BE2C (cell line): ENCODE data around the gene FAM229B.
"Not testable (repeated sequence)": the region's sequence is repeated elsewhere in the genome, so short reads cannot be mapped to it uniquely, and the experiment has no call there.

ENCODE experiments used
- DNase-seq: peaks from one replicate; pipeline ENCODE4 v3.0.0-alpha.2; 2020
- H3K27me3 ChIP-seq: fragments of 250-450 bp; sonication (Bioruptor Pico); 2 replicates; pipeline ENCODE4 v1.5.1; 2020; ENCODE audit warnings: mild to moderate bottlenecking
- H3K36me3 ChIP-seq: fragments of 250-450 bp; sonication (Bioruptor Pico); 2 replicates; pipeline ENCODE4 v1.5.1; 2020; ENCODE audit warnings: mild to moderate bottlenecking
- H3K4me1 ChIP-seq: fragments of 250-450 bp; sonication (Bioruptor Pico); 2 replicates; pipeline ENCODE4 v1.5.1; 2020
- H3K4me3 ChIP-seq: 2 replicates; pipeline ENCODE4 v1.5.1; 2011; ENCODE audit warnings: low read depth, low read length
- H3K9me3 ChIP-seq: fragments of 250-450 bp; sonication (Bioruptor Pico); 2 replicates; pipeline ENCODE4 v1.5.1; 2020
- CTCF ChIP-seq: IDR thresholded peaks from 2 replicates; pipeline ENCODE4 v1.5.1; 2012; ENCODE audit warnings: mild to moderate bottlenecking, low read depth, low read length

Gene FAM229B

GRCh38 chr6:112085286-112086065 lies 1.9 kb upstream of the FAM229B start:
- Histone ChIP-seq H3K27me3 (no peaks in the 10 kb centered on the region), H3K4me1 (no peaks in the 10 kb centered on the region), H3K4me3 (no peak overlapping the region), H3K36me3 (no peaks in the 10 kb centered on the region), H3K9me3 (no peaks in the 10 kb centered on the region)
- no peak for DNase-seq
- no peak for TF ChIP-seq CTCF

- Histone ChIP-seq H3K36me3 (no peaks in the 10 kb centered on the region), H3K4me1 (no peaks in the 10 kb centered on the region), H3K4me3 (peak overlapping the region; percentile 97), H3K9me3 (no peaks in the 10 kb centered on the region), H3K27me3 (no peaks in the 10 kb centered on the region)
- no peak for DNase-seq
- TF ChIP-seq CTCF, result no peak
Measured at GRCh38 chr6:112086744-112087135, 651 bp upstream of the FAM229B start.

- TF ChIP-seq CTCF, result no peak
- H3K4me3 ChIP-seq, result peak overlapping the region; percentile 97
- DNase-seq, result no peak
Measured at GRCh38 chr6:112087916-112088315, 525 bp downstream of the FAM229B start.

GRCh38 chr6:112096901-112097300 lies 9.5 kb downstream of the FAM229B start:
- no peak for TF ChIP-seq CTCF
- no peaks in the 10 kb centered on the region for H3K27me3 ChIP-seq
- H3K4me1 ChIP-seq, result no peaks in the 10 kb centered on the region
- H3K9me3 ChIP-seq, result no peaks in the 10 kb centered on the region
- no peak for DNase-seq
- no peak overlapping the region for H3K4me3 ChIP-seq
- H3K36me3 ChIP-seq, result no peaks in the 10 kb centered on the region

More at GRCh38 chr6:112087916-112088315, 525 bp downstream of the FAM229B start:
- no peaks in the 10 kb centered on the region for H3K27me3 ChIP-seq
- H3K9me3 ChIP-seq, result no peaks in the 10 kb centered on the region
- H3K36me3 ChIP-seq, result no peaks in the 10 kb centered on the region
- H3K4me1 ChIP-seq, result no peaks in the 10 kb centered on the region

- no peak overlapping the region for H3K4me3 ChIP-seq
- no peaks in the 10 kb centered on the region for H3K27me3 ChIP-seq
- no peaks in the 10 kb centered on the region for H3K36me3 ChIP-seq
- no peaks in the 10 kb centered on the region for H3K9me3 ChIP-seq
- no peaks in the 10 kb centered on the region for H3K4me1 ChIP-seq
- DNase-seq, result no peak
- no peak for TF ChIP-seq CTCF
Measured at GRCh38 chr6:112100561-112100960, 13.2 kb downstream of the FAM229B start.

- DNase-seq, H3K9me3 ChIP-seq, H3K27me3 ChIP-seq, H3K4me3 ChIP-seq, H3K36me3 ChIP-seq, H3K4me1 ChIP-seq: not testable (repeated sequence)
Measured at GRCh38 chr6:112106026-112106425, 18.6 kb downstream of the FAM229B start.
